HUDEP-2 (cell line): ENCODE data around the gene CSNK1G1.
"Not testable (repeated sequence)": the region's sequence is repeated elsewhere in the genome, so short reads cannot be mapped to it uniquely, and the experiment has no call there.

Experiments used
- DNase-seq, 76 experiments: peaks; one replicate each; lab custom pipeline; 2025; ENCODE audit not compliant: unreplicated experiment in 76 of 76; lab: John Stamatoyannopoulos, UW

Gene CSNK1G1

DNA sequence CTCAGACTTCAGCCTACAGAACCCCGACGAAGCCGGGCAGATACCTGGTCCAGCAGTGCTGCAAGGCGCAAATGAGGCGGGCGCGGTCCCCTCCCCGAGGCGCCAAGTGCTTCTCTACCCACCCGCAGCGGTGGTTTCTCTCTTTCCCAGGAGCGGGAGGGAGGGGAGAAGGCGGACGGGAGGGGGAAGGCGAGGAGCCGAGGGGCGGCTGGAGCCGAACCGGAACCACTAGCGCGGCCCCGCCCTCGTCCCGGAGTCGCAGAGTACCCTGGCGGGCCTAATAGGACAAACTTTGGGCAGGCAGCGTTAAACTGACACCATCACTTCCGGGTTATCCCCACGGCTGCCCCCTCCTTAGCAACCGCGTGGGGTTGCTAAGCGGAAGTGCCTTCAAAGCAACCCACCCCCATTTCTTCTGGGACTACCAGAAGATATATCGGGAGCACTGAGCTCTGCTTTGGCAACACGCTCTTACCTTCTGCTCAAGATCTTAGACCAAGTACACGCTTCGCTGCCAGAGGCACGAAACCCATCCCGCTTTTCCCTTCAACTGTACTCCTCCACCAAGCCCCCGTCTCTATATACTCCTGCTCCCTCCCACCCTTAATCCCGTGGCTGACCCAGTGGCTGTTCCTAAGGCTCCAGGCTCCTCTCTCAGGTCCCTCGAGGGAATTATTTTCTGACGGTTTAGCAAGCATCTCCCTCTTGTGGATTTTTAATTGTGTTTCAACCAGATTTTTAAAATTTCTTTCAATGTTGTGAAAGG lies at the start of gene CSNK1G1:
Gene CSNK1G1 (minus strand): TSS at position 230 of the 766 bp plus-strand sequence. CDS start 55,674 bp downstream, outside the sequence.
- DNase-seq: peak in 75 of 76 experiments; percentile 39 to 94 (median 88)

- no peak for DNase-seq
Observed at GRCh38 chr15:64400583-64400982, 44.6 kb upstream of the CSNK1G1 start.

DNA sequence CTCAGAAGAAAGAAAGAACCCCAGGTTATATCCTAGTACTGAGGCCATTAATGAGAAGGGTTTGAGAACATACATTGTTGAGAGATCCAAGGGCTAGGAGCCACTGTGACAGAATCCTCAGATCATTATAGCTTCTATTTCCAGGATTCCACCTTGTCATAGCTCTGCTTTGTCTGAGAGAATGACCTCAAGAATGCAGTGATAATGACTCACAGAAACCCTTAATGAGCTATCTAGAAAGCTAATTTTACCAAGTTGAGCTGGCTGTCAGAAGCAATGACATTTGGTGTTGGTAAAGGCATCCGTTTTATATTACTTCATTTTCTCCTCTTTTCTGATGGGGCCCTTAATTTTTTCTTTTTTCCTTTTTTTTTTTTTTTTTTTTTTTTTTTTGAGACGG lies 42.6 kb upstream of the CSNK1G1 start:
- no peak for DNase-seq

DNA sequence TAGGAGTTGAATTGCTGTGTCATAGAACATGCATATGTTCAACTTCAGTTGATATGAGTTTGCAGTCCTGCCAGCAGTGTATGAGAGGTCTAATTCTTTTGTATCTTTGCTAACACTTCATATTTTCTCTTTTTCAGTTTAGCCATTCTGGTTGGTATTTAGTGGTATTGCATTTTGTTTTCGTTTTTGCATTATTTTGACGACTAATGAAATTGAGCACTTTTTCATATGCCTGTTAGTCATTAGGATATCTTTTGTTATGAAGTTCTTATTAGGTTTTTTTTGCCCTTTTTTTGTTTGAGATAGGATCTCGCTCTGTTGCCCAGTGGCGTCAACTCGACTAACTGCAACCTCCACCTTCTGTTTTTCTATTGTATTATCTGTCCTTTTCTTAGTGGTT lies 40.8 kb upstream of the CSNK1G1 start:
- no peak for DNase-seq

GRCh38 chr15:64392471-64392870 lies 36.5 kb upstream of the CSNK1G1 start:
- not testable (repeated sequence) for DNase-seq

DNA sequence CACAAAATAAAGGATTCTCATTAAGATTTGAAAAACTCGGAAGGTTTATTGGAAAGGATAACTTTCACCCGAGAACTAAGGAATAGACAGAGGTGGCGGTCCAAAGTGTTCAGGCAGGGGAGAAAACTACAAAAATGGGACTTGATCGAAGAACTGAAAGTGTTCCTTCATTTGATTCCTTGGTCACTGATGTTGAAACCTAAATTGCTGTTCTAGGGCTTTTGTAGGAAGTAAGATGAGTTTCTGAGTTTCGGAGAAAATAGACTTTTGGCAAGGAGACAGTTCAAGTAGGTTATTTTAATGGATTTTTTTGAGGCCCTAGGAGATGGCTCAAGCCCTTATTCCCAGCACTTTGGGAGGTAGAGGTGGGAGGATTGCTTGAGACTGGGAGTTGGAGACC lies 33.1 kb upstream of the CSNK1G1 start:
- DNase-seq: no peak

DNA sequence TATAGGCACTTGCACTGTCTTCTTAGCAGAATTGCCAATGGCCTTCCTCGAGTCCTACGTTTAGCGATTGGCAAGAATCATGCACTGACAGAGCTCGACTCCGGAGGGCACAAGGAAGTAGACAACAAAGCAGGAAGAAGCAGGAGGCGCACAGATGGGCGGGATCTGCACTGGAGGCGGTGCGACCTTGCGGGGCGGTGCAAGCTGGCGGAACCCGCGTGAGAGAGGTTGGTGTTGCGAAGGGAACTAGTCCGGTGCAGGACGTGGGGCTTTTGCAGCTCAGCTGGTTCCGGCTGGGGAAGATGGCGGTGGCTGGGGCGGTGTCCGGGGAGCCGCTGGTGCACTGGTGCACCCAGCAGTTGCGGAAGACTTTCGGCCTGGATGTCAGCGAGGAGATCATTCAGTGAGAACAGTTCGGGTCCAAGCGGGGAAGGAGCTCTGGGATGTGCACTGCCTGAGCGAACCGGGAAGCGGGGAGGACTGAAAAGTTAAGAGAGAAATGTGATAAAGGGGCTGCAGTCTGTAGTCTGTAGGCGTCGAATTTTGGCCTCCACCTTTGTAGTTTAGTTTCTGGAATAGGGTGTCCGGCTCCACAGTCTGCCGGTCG lies 31.7 kb upstream of the CSNK1G1 start, which contains the start of gene TRIP4:
Gene TRIP4 (plus strand): TSS at position 275 of the 607 bp plus-strand sequence. CDS start 28 bp downstream, at position 303.
- DNase-seq: peak in 75 of 76 experiments; percentile 76 to 97 (median 94)

GRCh38 chr15:64386291-64386690 lies 30.3 kb upstream of the CSNK1G1 start:
- DNase-seq: no peak

DNA sequence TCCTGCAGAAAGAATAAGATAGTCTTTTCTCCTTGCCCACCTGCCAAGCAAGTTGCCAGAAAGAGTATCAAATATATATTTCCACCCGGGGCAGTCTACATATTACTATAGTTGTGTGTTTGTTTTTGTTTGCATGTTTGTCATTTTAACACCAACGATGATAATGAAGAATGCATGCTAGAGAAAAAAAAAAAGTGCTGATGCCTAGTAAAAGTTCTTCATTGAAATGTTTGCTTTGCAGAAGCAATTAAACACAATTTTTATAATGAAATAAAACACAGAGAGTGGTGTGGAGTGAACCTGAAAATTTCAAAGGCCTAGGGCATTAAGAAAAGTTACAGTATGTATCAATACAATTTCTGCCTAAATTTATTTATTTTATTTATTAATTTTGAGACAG lies 27.8 kb upstream of the CSNK1G1 start:
- DNase-seq: no peak

GRCh38 chr15:64381000-64381751 lies 25.2 kb upstream of the CSNK1G1 start, which contains the start of gene PCLAF:
Gene PCLAF, minus strand, starts transcription at chr15:64381441. Its CDS starts 70 bp downstream, at chr15:64381371.
- DNase-seq: peak; percentile 52 to 97 (median 94)

DNA sequence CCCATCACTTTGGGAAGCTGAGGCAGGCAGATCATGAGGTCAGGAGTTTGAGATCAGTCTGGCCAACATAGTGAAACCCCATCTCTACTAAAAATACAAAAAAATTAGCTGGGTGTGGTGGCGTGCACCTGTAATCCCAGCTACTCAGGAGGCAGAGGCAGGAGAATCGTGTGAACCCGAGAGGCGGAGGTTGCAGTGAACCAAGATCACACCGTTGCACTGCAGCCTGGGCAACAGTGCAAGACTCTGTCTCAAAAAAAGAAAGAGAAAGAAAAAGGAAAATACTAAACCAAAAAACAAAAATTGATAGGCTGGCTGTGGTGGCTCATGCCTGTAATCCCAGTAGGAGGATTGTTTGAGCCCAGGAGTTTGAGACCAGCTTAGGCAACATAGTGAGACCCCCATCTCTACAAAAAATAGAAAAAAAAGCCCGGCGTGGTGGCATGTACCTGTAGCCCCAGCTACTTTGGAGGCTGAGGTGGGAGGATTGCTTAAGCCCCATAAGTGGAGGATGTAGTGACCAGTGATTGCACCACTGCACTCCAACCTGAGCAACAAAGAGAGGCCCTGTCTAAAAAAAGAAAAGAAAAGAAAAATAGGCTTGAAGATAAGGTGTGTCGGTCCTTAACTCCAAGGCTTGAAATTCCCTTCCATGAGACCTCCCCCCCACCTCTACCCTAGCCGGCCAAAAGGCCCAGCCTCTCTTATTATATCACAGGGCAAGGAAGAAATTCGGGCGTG lies 24.3 kb upstream of the CSNK1G1 start:
- DNase-seq: not testable (repeated sequence)

- DNase-seq: no peak
Observed at GRCh38 chr15:64379216-64379960, 23.4 kb upstream of the CSNK1G1 start.

DNA sequence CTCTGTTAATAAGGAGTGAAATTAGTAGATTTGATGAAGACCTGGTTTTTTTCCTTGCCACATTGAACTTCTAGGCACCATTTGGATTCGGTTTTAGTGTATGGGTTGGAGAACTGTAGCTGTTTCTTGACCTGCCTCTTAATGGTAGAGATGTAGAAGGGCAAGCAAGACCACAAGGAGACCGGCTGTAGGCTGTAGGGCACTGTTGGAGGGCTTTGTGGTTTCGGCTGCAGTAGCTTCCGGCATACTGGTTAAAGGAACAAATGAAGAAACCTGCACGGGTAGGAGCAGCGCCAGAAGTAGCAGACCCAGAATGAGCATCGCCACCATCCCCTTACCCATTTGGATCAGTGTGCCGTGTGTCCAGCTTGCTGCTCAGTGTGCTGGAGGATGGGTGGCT lies 17.4 kb upstream of the CSNK1G1 start:
- DNase-seq: no peak

DNA sequence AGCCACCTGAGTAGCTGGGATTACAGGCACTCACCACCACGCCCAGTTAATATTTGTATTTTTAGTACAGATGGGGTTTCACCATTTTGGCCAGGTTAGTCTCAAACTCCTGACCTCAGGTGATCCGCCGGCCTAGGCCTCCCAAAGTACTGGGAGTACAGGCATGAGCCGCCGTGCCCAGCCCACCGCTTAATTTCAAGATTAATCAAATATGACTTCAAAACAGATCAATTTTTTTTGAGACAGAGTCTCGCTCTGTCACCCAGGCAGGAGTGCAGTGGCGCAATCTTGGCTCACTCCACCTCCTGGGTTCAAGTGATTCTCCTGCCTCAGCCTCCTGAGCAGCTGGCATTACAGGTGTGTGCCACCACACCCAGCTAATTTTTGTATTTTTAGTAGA lies 15.4 kb upstream of the CSNK1G1 start:
- not testable (repeated sequence) for DNase-seq

DNA sequence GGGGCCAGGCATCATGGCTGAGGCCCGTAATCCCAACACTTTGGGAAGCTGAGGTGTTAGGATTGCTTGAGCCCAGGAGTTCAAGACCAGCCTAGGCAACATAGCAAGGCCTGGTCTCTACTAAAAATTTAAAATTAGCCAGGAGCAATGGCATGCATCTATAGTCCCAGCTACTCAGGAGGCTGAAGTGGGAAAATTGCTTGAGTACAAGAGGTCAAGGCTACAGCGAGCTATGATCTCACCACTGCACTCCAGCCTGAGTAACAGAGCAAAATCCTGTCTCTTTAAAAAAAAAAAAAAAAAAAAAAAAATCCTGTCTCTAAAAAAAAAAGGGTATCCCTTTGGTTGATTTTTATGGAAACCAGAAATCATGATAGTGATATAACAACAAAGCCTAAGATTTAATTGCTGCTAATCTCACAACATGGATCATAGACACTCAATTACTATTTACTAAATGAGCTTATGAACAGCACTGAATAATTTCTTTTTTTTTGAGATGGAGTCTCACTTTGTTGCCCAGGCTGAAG lies 13.2 kb upstream of the CSNK1G1 start:
- no peak for DNase-seq

DNA sequence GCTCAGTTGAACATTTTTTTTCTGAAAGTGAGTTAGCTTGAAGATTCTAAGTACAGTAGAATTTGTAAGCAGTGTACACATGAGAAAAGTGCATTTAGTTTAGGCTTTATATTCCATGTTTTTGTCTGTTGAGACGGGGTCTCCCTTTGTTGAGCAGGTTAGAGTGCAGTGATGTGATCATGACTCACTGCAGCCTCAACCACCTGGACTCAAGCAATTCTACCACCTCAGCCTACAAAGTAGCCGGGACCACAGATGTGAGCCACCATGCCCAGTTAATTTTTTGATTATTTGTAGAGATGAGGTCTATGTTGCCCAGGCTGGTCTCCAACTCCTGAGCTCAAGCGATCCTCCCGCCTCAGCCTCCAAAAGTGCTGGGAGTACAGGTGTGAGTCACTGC lies 5.3 kb upstream of the CSNK1G1 start:
- DNase-seq: no peak

DNA sequence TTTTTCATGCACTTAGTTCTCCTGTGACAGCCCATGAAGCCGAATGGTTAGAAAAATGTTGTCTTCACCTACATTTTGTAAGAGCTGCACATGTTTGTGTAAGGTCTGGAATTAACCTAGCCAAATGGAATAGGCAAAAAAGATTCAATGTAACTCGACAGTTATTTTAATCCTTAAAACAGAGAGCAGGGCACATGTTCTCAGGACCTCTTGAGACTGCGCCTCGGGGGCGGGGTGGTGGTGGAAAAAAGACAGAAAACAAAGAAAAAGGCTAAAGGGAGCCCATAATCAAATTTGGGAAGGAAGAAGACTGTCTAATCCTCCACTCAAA lies 702 bp upstream of the CSNK1G1 start:
- no peak for DNase-seq

DNA sequence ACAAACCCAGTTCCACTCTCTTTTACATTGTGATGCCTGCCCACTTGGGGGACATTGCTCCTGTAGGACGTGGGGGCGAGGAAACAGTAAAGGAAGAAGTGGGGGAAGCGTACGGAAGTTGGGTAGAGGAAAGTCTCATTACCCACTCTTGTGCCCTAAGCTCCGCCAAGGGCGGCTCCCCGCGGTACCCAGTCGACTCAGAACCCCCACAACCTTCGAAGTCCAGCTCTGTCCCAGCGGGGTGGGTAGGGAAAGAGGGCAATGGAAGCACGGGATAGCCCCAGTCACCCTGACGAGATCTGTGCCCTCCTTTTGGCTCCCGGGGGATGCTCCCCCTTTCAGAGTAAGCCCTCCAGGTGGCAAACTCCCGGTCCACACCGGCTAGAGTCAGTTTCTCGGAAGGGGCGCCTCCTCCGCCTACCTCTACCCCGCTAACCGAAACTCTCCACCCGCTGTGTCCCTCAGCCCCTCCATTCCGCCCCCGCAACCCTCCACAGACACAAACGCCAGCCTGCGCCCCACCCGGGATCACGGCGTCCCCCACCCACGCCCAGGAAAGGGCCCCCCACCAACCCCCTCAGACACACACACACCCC lies 527 bp downstream of the CSNK1G1 start:
- DNase-seq: peak in 22 of 76 experiments; percentile 7 to 52 (median 32)

GRCh38 chr15:64354688-64355344 lies 1.2 kb downstream of the CSNK1G1 start:
- peak in 14 of 76 experiments; percentile 6 to 55 (median 18) for DNase-seq
